Ishikawa (cell line): Measurements from ENCODE around the gene REXO4.

ENCODE experiments used
- CEBPB ChIP-seq: IDR thresholded peaks from 2 replicates; pipeline ENCODE4 v1.6.1; 2012
- CREB1 ChIP-seq: IDR thresholded peaks from 2 replicates; pipeline ENCODE4 v1.6.1; 2012; ENCODE audit warnings: low read depth
- EGR1 ChIP-seq: IDR thresholded peaks from 2 replicates; pipeline ENCODE4 v1.6.1; 2012
- EP300 ChIP-seq: IDR thresholded peaks from 2 replicates; pipeline ENCODE4 v1.6.1; 2012; ENCODE audit warnings: borderline replicate concordance
- FOXM1 ChIP-seq: IDR thresholded peaks from 2 replicates; pipeline ENCODE4 v1.6.1; 2012; ENCODE audit warnings: low read depth, borderline replicate concordance
- MAX ChIP-seq: IDR thresholded peaks from 2 replicates; pipeline ENCODE4 v1.6.1; 2012
- NFIC ChIP-seq: IDR thresholded peaks from 2 replicates; pipeline ENCODE4 v1.6.1; 2012
- RAD21 ChIP-seq: IDR thresholded peaks from 2 replicates; pipeline ENCODE4 v1.6.1; 2012; ENCODE audit warnings: low read depth
- TAF1 ChIP-seq: IDR thresholded peaks from 2 replicates; pipeline ENCODE4 v1.6.1; 2012; ENCODE audit warnings: low read depth, mild to moderate bottlenecking
- TCF12 ChIP-seq: IDR thresholded peaks from 2 replicates; pipeline ENCODE4 v1.6.1; 2012; ENCODE audit warnings: low read depth
- TEAD4 ChIP-seq: IDR thresholded peaks from 2 replicates; pipeline ENCODE4 v1.6.1; 2012
- YY1 ChIP-seq: IDR thresholded peaks from 2 replicates; pipeline ENCODE4 v1.6.1; 2012; ENCODE audit warnings: low read depth
- ZBTB7A ChIP-seq: IDR thresholded peaks from 2 replicates; pipeline ENCODE4 v1.6.1; 2012; ENCODE audit warnings: low read depth
- TF ChIP-seq, protein P1 (sequence below): IDR thresholded peaks from 2 replicates; pipeline ENCODE4 v1.6.1; 2012
- TF ChIP-seq, protein P2 (sequence below): IDR thresholded peaks from 2 replicates; pipeline ENCODE4 v1.6.1; 2012; ENCODE audit warnings: low read depth, mild to moderate bottlenecking

Gene REXO4

DNA sequence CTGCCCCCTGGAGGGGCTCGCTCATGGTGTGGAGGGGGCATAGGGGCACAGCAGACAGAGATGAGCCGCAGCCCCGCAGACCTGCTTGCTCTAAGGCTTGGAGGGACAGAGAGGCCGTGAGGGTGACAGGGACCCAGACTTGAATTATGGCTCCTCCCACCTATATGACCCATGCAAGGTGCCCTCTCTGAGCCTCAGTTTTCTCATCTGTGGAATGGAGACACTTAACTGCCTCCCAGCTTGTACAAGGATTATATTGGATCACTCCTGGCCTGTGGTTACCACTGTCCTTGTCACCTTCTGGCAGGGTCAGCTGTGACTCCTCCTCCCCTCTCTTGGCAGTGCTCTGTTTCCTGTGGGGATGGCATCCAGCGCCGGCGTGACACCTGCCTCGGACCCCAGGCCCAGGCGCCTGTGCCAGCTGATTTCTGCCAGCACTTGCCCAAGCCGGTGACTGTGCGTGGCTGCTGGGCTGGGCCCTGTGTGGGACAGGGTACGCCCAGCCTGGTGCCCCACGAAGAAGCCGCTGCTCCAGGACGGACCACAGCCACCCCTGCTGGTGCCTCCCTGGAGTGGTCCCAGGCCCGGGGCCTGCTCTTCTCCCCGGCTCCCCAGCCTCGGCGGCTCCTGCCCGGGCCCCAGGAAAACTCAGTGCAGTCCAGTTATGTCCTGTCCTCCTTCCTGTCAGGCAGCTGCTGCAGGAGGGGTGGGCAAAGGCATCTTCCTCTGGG, 37.3 kb upstream of the REXO4 start:
- TF ChIP-seq ZBTB7A, result no peak
- TF ChIP-seq EGR1, result no peak
- TF ChIP-seq NFIC, result no peak
- no peak for TF ChIP-seq MAX
- no peak for TF ChIP-seq TAF1
- no peak for TF ChIP-seq CEBPB
- TF ChIP-seq CREB1, result no peak
- TF ChIP-seq, protein P1, sequence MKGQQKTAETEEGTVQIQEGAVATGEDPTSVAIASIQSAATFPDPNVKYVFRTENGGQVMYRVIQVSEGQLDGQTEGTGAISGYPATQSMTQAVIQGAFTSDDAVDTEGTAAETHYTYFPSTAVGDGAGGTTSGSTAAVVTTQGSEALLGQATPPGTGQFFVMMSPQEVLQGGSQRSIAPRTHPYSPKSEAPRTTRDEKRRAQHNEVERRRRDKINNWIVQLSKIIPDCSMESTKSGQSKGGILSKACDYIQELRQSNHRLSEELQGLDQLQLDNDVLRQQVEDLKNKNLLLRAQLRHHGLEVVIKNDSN, result no peak
- no peak for TF ChIP-seq FOXM1

- no peak for TF ChIP-seq EP300
- TF ChIP-seq, protein P2, sequence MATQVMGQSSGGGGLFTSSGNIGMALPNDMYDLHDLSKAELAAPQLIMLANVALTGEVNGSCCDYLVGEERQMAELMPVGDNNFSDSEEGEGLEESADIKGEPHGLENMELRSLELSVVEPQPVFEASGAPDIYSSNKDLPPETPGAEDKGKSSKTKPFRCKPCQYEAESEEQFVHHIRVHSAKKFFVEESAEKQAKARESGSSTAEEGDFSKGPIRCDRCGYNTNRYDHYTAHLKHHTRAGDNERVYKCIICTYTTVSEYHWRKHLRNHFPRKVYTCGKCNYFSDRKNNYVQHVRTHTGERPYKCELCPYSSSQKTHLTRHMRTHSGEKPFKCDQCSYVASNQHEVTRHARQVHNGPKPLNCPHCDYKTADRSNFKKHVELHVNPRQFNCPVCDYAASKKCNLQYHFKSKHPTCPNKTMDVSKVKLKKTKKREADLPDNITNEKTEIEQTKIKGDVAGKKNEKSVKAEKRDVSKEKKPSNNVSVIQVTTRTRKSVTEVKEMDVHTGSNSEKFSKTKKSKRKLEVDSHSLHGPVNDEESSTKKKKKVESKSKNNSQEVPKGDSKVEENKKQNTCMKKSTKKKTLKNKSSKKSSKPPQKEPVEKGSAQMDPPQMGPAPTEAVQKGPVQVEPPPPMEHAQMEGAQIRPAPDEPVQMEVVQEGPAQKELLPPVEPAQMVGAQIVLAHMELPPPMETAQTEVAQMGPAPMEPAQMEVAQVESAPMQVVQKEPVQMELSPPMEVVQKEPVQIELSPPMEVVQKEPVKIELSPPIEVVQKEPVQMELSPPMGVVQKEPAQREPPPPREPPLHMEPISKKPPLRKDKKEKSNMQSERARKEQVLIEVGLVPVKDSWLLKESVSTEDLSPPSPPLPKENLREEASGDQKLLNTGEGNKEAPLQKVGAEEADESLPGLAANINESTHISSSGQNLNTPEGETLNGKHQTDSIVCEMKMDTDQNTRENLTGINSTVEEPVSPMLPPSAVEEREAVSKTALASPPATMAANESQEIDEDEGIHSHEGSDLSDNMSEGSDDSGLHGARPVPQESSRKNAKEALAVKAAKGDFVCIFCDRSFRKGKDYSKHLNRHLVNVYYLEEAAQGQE, result no peak
- no peak for TF ChIP-seq EGR1
Observed at GRCh38 chr9:133454325-133454724, 36.5 kb upstream of the REXO4 start.

DNA sequence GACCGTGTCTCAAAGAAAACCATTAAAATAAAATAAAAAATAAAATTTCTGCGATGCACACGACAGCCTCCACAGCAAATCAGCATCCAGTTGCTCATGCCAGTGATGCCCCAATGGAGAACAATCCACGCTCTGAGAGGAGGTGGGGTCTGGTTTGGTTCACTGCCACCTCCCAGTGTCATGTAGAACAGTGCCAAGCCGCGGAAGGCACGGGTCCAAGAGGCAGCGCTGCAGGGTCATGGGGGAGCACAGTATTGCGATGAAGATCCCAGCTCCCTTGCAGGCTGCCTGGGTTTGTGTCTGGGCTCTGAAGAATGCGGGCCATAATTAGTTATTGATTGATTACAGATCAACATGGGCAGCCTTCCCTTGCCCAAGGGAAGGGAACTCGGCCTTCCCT, 35.8 kb upstream of the REXO4 start:
- TF ChIP-seq CEBPB, result no peak
- TF ChIP-seq, protein P1, result no peak
- TF ChIP-seq, protein P2, result no peak
- TF ChIP-seq CREB1, result no peak
- no peak for TF ChIP-seq FOXM1

DNA sequence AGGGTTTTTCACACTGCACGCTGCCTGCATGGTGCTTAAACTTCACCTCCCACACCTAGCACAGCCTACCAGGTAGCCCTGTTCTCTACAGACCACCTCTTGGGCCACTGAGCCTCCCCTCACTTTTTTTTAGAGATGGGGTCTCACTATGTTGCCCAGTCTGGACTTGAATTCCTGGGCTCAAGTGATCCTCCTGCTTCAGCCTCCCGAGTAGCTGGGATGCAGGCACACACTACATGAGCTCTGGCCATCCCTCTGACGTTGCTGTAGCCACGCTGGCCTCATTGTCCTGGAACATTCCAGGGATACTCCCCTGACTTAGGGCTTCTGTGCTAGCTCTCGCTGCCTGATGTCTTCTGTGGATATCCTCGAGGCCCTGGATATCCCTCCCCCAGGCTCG, 34.8 kb upstream of the REXO4 start:
- TF ChIP-seq TEAD4 (no peak), CREB1 (no peak), MAX (no peak), EGR1 (no peak), TCF12 (no peak), NFIC (no peak), RAD21 (no peak)

- no peak for TF ChIP-seq EP300
- no peak for TF ChIP-seq MAX
- TF ChIP-seq TEAD4, result no peak
- TF ChIP-seq NFIC, result peak; percentile 60; the same call in 1 of the 2 replicates
- no peak for TF ChIP-seq YY1
- 0 out of 2 replicates have a peak, but pooled peaks have one; percentile 25 for TF ChIP-seq ZBTB7A
- TF ChIP-seq TAF1, result no peak
- TF ChIP-seq, protein P2, result no peak
Observed at GRCh38 chr9:133449760-133450159, 31.9 kb upstream of the REXO4 start.
